ENCODE measurements around the gene ATP6V1B1.

DNA sequence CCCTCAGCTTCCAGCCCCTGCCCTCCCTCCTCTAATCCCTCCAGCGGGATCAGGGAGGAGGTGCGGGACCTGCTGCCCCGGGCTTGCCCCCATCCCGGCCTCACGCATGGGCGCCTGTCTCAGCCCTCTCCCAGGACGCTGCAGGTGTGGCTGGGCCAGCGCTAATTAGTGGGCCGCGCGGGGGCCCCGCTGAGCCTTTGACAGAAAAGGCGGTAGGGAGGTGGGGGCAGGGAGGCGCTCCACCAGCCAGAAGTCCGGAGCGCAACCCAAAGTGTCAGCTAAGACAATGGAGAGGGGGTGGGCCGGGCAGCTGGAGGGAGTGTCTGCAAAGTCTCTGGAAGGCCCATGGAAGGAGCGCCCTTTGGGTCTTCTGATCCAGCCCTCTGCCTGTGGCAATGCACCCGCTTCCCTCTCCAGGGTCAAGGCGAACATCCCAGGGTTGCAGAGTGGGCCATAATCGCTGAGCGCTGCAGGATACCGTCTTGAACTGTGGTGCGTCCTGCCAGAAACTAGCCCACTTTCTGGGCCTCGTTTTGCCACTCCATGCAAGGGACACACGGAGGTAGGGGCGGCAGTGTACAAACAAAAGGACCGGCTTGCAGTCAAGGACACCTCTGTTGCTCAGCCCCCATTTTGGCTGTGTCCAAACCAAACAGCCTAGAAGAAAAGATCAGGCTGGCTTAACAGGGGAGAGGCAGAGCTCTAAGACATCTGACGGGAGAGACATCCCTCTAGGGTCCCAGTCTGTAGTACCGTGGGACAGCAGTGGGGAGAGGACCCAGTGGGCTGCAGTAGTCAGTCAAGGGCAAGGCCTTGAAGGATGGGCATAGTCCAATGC lies 3.5 kb downstream of the ATP6V1B1 start:
- TF ChIP-seq POLR2A (IDR thresholded peaks at IDR 0.05) = no peak
- no peak for TF ChIP-seq CTCF (IDR thresholded peaks at IDR 0.05)
